ENCODE results near the gene IGF1R. TPM values are rescaled to one million over a fixed set of nuclear protein-coding genes. Genes with fewer than 3 reads are reported as not detected.
A peak's percentile ranks its signal among the peaks of the same experiment; 100 is the strongest.

The IGF1R gene
- total and polyA plus RNA-seq, 2 donors (not counting 3 experiments of a cell fraction or from before 2014, with no cell fraction given) = 16.1 to 59.1 TPM

DNA sequence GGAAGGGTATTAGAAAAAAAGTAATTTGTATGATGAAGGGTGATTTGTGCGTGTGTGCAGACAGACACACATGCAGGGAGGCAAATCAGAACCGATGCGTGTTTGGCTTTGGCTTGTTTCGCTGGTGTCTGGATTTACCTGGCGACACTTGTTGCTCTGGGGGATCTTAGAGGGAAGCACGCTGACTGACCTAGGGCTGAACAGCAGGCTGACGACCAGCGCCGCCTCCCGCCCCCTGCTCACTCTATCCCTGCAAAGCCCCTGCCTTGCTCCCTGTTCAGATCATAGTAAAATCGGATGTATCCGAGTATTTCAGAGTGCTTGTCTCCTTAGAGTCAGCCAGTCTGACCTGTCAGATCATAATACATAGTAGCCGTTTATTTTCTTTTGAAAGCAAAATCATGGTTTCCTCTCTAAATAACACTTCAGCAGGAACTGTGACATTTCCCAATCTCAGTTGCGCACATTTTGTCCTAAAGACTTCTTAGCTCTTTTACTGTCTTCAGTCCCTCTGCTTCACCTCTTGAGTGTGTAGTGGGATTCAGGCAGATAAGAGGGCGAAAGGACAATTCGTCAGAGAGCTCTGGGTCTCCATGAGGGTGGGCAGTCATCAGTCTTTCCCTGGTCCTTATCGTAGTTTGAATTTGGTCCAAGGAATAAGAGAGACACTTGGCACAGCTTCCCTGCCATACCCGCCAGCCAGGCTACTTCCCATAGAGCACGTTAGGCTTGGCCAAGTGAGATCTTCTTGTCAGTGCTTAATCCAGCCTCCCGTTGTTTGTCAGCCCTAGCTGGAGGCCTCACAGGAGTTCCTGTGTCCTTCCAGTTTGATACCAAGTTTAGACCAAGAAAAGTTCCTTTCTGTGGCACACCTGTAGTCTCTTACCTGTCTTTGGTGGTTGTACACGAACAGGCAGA, 261.9 kb downstream of the IGF1R start:
- TF ChIP-seq, protein P1, sequence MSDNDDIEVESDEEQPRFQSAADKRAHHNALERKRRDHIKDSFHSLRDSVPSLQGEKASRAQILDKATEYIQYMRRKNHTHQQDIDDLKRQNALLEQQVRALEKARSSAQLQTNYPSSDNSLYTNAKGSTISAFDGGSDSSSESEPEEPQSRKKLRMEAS (IDR thresholded peaks at IDR 0.05; ENCODE audit: insufficient read depth, insufficient read length) = no peak
- no peak for TF ChIP-seq POLR2A (IDR thresholded peaks at IDR 0.05; ENCODE audit: low read depth, low read length)
- no peak for TF ChIP-seq GATA2 (IDR thresholded peaks at IDR 0.05; ENCODE audit: insufficient read depth, insufficient read length, low read depth, low read length)
- Histone ChIP-seq H4K20me1 (replicated peaks; ENCODE audit: control insufficient read depth, extremely low read depth, insufficient read depth, low read length) (no peaks in the 10 kb centered on the region), H3K27me3 (ENCODE audit: control insufficient read depth in 2 of 2, insufficient read depth in 2 of 2, low read length in 2 of 2) (no peaks in the 10 kb centered on the region), H3K4me2 (ENCODE audit: insufficient read depth, low read length) (no peak overlapping the region), H2AFZ (ENCODE audit: low read depth, low read length) (no peak overlapping the region), H3K4me3 (replicated peaks in 1 of 3; ENCODE audit: insufficient read depth in 1 of 3, low read depth in 1 of 3, low read length in 3 of 3) (no peak overlapping the region), H3K4me1 (ENCODE audit: control insufficient read depth, extremely low read depth, insufficient read depth, low read length) (peaks cover 42% of the 10 kb centered on the region), H3K27ac (ENCODE audit: insufficient read depth, low read depth, low read length) (no peak overlapping the region), H3K9me3 (replicated peaks; ENCODE audit: control insufficient read depth, insufficient read depth, low read length) (no peaks in the 10 kb centered on the region), H3K9me1 (replicated peaks; ENCODE audit: control insufficient read depth, extremely low read depth, insufficient read depth, low read length) (no peaks in the 10 kb centered on the region), H3K79me2 (ENCODE audit: control insufficient read depth, insufficient read depth, low read length) (no peaks in the 10 kb centered on the region), H3K36me3 (ENCODE audit: control insufficient read depth in 2 of 2, extremely low read depth in 1 of 2, insufficient read depth in 2 of 2, low read length in 2 of 2) (peaks cover 11 to 20% of the 10 kb centered on the region in 2 experiments), H3K9ac (replicated peaks; ENCODE audit: extremely low read depth, insufficient read depth, low read length) (no peak overlapping the region)
- DNase-seq (ENCODE audit: low read depth, low spot score) (no peak), FAIRE-seq (no peak)
- intact Hi-C loops (cut with micrococcal nuclease) = no loop called here
- dilution Hi-C loops (cut with MboI; ENCODE audit: extremely low pct_ligation_motif_present, low sequenced_read_pairs) = no loop called here
- CTCF ChIA-PET = no interaction called here
- POLR2A ChIA-PET = no interaction called here
- no TSS peak for BruUV-seq (replicated peaks)

DNA sequence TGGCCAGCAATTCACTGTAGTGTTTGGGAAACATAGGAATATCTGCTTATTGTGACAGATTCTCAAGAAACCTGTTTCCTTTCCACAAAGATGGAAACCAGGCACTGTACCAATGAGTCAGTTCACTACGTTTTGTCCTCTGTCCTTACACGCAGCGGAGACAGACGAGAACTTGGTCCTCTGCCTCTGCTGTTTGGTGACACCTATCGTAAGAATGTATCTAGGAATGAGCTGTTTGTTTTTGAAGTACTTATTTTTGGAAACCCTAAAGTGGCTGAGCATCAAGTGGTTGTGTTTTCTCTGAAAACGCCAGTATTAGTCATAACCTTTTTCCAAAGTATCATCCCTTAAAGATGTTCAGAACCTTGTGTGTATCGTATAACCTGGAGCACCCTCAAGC, 266.3 kb downstream of the IGF1R start:
- TF ChIP-seq, protein P2, sequence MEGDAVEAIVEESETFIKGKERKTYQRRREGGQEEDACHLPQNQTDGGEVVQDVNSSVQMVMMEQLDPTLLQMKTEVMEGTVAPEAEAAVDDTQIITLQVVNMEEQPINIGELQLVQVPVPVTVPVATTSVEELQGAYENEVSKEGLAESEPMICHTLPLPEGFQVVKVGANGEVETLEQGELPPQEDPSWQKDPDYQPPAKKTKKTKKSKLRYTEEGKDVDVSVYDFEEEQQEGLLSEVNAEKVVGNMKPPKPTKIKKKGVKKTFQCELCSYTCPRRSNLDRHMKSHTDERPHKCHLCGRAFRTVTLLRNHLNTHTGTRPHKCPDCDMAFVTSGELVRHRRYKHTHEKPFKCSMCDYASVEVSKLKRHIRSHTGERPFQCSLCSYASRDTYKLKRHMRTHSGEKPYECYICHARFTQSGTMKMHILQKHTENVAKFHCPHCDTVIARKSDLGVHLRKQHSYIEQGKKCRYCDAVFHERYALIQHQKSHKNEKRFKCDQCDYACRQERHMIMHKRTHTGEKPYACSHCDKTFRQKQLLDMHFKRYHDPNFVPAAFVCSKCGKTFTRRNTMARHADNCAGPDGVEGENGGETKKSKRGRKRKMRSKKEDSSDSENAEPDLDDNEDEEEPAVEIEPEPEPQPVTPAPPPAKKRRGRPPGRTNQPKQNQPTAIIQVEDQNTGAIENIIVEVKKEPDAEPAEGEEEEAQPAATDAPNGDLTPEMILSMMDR (IDR thresholded peaks at IDR 0.05; ENCODE audit: extremely low read depth in 1 of 2, insufficient read depth in 1 of 2, low read depth in 1 of 2, low read length in 2 of 2) = no peak
- TF ChIP-seq POLR2A (IDR thresholded peaks at IDR 0.05; ENCODE audit: low read depth, low read length) = no peak
- TF ChIP-seq FOS (IDR thresholded peaks at IDR 0.05; ENCODE audit: borderline replicate concordance, insufficient read depth, low read length) = peak; percentile 6
- TF ChIP-seq GATA2 (IDR thresholded peaks at IDR 0.05; ENCODE audit: insufficient read depth, insufficient read length, low read depth, low read length) = no peak
- peak; percentile 56 for TF ChIP-seq JUN (IDR thresholded peaks at IDR 0.05; ENCODE audit: borderline replicate concordance, insufficient read depth, insufficient read length, low read depth)
- TF ChIP-seq MYC (IDR thresholded peaks at IDR 0.05; ENCODE audit: low read depth, low read length) = no peak
- no peak for TF ChIP-seq POLR2AphosphoS5 (IDR thresholded peaks at IDR 0.05; ENCODE audit: insufficient read depth, low read depth, low read length)
- TF ChIP-seq, protein P1 (IDR thresholded peaks at IDR 0.05; ENCODE audit: insufficient read depth, insufficient read length) = no peak
- TF ChIP-seq EZH2 (IDR thresholded peaks at IDR 0.05; ENCODE audit: borderline replicate concordance, low read depth, low read length, severe bottlenecking) = no peak
- Histone ChIP-seq H3K9me1 (replicated peaks; ENCODE audit: control insufficient read depth, extremely low read depth, insufficient read depth, low read length) (no peaks in the 10 kb centered on the region), H4K20me1 (replicated peaks; ENCODE audit: control insufficient read depth, extremely low read depth, insufficient read depth, low read length) (no peaks in the 10 kb centered on the region), H3K79me2 (ENCODE audit: control insufficient read depth, insufficient read depth, low read length) (no peaks in the 10 kb centered on the region), H3K27me3 (ENCODE audit: control insufficient read depth in 2 of 2, insufficient read depth in 2 of 2, low read length in 2 of 2) (no peaks in the 10 kb centered on the region), H3K9me3 (replicated peaks; ENCODE audit: control insufficient read depth, insufficient read depth, low read length) (no peaks in the 10 kb centered on the region), H3K4me2 (ENCODE audit: insufficient read depth, low read length) (peak overlapping the region; percentile 72), H3K27ac (ENCODE audit: insufficient read depth, low read depth, low read length) (peak overlapping the region; percentile 92), H3K9ac (replicated peaks; ENCODE audit: extremely low read depth, insufficient read depth, low read length) (peak overlapping the region; percentile 58), H3K36me3 (ENCODE audit: control insufficient read depth in 2 of 2, extremely low read depth in 1 of 2, insufficient read depth in 2 of 2, low read length in 2 of 2) (peaks cover 14 to 24% of the 10 kb centered on the region in 2 experiments), H3K4me1 (ENCODE audit: control insufficient read depth, extremely low read depth, insufficient read depth, low read length) (peaks cover 26% of the 10 kb centered on the region), H2AFZ (ENCODE audit: low read depth, low read length) (no peak overlapping the region), H3K4me3 (replicated peaks in 1 of 3; ENCODE audit: insufficient read depth in 1 of 3, low read depth in 1 of 3, low read length in 3 of 3) (peak overlapping the region in 1 of 3 experiments; percentile 17)
- no TSS peak for BruUV-seq (replicated peaks)
- POLR2A ChIA-PET = no interaction called here
- peak; percentile 90 for FAIRE-seq
- CTCF ChIA-PET = interaction anchor here (0.7 to 2.7 kb wide), 12 partner anchors 9 to 396 kb away, joined by 3 to 19 read pairs (median 5); no protein-coding TSS in a partner anchor
- intact Hi-C loops (cut with micrococcal nuclease) = loop anchor here (1.0 to 2.0 kb wide), 5 partner anchors 8 to 188 kb away; no protein-coding TSS in a partner anchor
- peak; percentile 61 for DNase-seq (ENCODE audit: low read depth, low spot score)
- dilution Hi-C loops (cut with MboI; ENCODE audit: extremely low pct_ligation_motif_present, low sequenced_read_pairs) = no loop called here
